HepG2 (cell line): ENCODE results near the gene CCDC57. TPM values are rescaled to one million over a fixed set of nuclear protein-coding genes. Genes with fewer than 3 reads are reported as not detected.
A peak's percentile ranks its signal among the peaks of the same experiment; 100 is the strongest.

Source experiments
- ATAC-seq: fragments of 200-7000 bp; cut with Tn5 transposase; 3 replicates; pipeline ENCODE4 v1.9.1; 2020; ENCODE audit warnings: mild to moderate bottlenecking, moderate library complexity
- BruUV-seq: library from RNA; stranded (reverse); fragments of 400-500 nt; replicated peaks from 2 replicates; lab custom pipeline; 2021; lab: Mats Ljungman, UMichigan
- CTCF ChIA-PET: fragments of 300-600 bp; formaldehyde crosslinking; extraction: SDS; loops from one replicate; lab custom pipeline; 2021; ENCODE audit warnings: low total read pairs, inconsistent platforms, low intra/inter-chr PET ratio; lab: Yijun Ruan, JAX
- POLR2A ChIA-PET: fragments of 350-600 bp; sonication (Branson Sonifier 250); formaldehyde crosslinking; loops from one replicate; lab custom pipeline; 2020; ENCODE audit warnings: antibody characterized with exemption, inconsistent platforms; lab: Yijun Ruan, JAX
- DNase-seq: peaks from one replicate; pipeline ENCODE4 v3.0.0-alpha.2; 2015; ENCODE audit warnings: low spot score
- FAIRE-seq: peaks from 3 replicates; lab custom pipeline; 2011; peaks lifted over from hg19 to GRCh38; lab: Jason Lieb, UNC
- H2AFZ ChIP-seq: one replicate; pipeline ENCODE4 v1.6.1; 2011; ENCODE audit warnings: low read length, inconsistent platforms
- H3K27ac ChIP-seq: fragments of 300-600 bp; 3 replicates; pipeline ENCODE4 v1.8.0; 2011; ENCODE audit warnings: mixed run types, mild to moderate bottlenecking, mixed read lengths, low read length, inconsistent platforms; ENCODE audit not compliant: insufficient read depth; ENCODE audit errors: extremely low read length
- H3K27me3 ChIP-seq, 2 experiments: fragments of 200-600 bp in 1 of 2; 2 replicates in 1 of 2; 3 replicates in 1 of 2; pipeline versions ENCODE4 v1.6.0 to v1.8.0; 2011; ENCODE audit warnings: low read length in 2 of 2, mild to moderate bottlenecking in 2 of 2, moderate library complexity in 2 of 2, inconsistent platforms in 1 of 2; ENCODE audit not compliant: insufficient read depth in 2 of 2, control insufficient read depth in 1 of 2
- H3K36me3 ChIP-seq, 2 experiments: fragments of 200-600 bp in 1 of 2; replicated peaks in 1 of 2; 2 replicates in 1 of 2; 3 replicates in 1 of 2; pipeline versions ENCODE4 v1.5.1 to v1.8.0; 2011; ENCODE audit warnings: low read length in 2 of 2, inconsistent platforms in 1 of 2; ENCODE audit not compliant: insufficient read depth in 2 of 2, control insufficient read depth in 1 of 2
- H3K4me1 ChIP-seq: 2 replicates; pipeline ENCODE4 v1.5.1; 2012; ENCODE audit warnings: low read length, inconsistent platforms; ENCODE audit not compliant: insufficient read depth
- H3K4me2 ChIP-seq: 2 replicates; pipeline ENCODE4 v1.6.0; 2011; ENCODE audit warnings: low read depth, low read length, inconsistent platforms
- H3K4me3 ChIP-seq, 3 experiments: fragments of 200-600 bp in 1 of 3; sonication (generic), shearing (Covaris generic) in 1 of 3; replicated peaks in 1 of 3; 2 replicates each; pipeline ENCODE4 v1.5.1; 2011 to 2016; ENCODE audit warnings: low read length in 3 of 3, inconsistent platforms in 2 of 3, low read depth in 2 of 3, mild to moderate bottlenecking in 2 of 3, control low read depth in 1 of 3, mixed read lengths in 1 of 3; ENCODE audit not compliant: insufficient read depth in 1 of 3
- H3K79me2 ChIP-seq: one replicate; pipeline ENCODE4 v1.6.1; 2011; ENCODE audit warnings: low read length, inconsistent platforms; ENCODE audit not compliant: insufficient read depth
- H3K9ac ChIP-seq: 2 replicates; pipeline ENCODE4 v1.6.0; 2011; ENCODE audit warnings: mild to moderate bottlenecking, low read depth, low read length, inconsistent platforms; ENCODE audit not compliant: insufficient read depth
- H3K9me3 ChIP-seq: 2 replicates; pipeline ENCODE4 v1.5.1; 2012; ENCODE audit warnings: mild to moderate bottlenecking, low read length
- H4K20me1 ChIP-seq: 2 replicates; pipeline ENCODE4 v1.6.0; 2011; ENCODE audit warnings: inconsistent platforms, mild to moderate bottlenecking, low read length, moderate library complexity; ENCODE audit not compliant: insufficient read depth
- GZF1 ChIP-seq: sonication (generic); formaldehyde crosslinking; IDR thresholded peaks from 2 replicates; pipeline ENCODE4 v1.5.1; 2020; ENCODE audit warnings: mild to moderate bottlenecking, missing genetic modification reagents
- HES4 ChIP-seq: sonication (generic); formaldehyde crosslinking; IDR thresholded peaks from 2 replicates; pipeline ENCODE4 v1.9.0; 2021; ENCODE audit warnings: mild to moderate bottlenecking, missing genetic modification reagents, borderline replicate concordance
- POLR2AphosphoS5 ChIP-seq: IDR thresholded peaks from 2 replicates; pipeline ENCODE4 v1.6.1; 2012; ENCODE audit warnings: low read depth, low read length
- SMARCC2 ChIP-seq: fragments of 450-650 bp; IDR thresholded peaks from 2 replicates; pipeline ENCODE4 v1.6.1; 2017; ENCODE audit warnings: antibody characterized with exemption, mild to moderate bottlenecking
- ZBTB33 ChIP-seq: sonication (generic); formaldehyde crosslinking; IDR thresholded peaks from 2 replicates; pipeline ENCODE4 v1.4.0; 2020; ENCODE audit warnings: missing genetic modification reagents
- ZBTB44 ChIP-seq: sonication (generic); formaldehyde crosslinking; IDR thresholded peaks from 2 replicates; pipeline ENCODE4 v1.4.0; 2020; ENCODE audit warnings: missing genetic modification reagents
- ZNF12 ChIP-seq: sonication (generic); formaldehyde crosslinking; IDR thresholded peaks from 2 replicates; pipeline ENCODE4 v1.5.0; 2020; ENCODE audit warnings: missing genetic modification reagents
- ZNF263 ChIP-seq: sonication (generic); formaldehyde crosslinking; IDR thresholded peaks from 2 replicates; pipeline ENCODE4 v1.4.0; 2020; ENCODE audit warnings: missing genetic modification reagents
- ZNF317 ChIP-seq: sonication (generic); formaldehyde crosslinking; IDR thresholded peaks from 2 replicates; pipeline ENCODE4 v1.5.0; 2020; ENCODE audit warnings: mild to moderate bottlenecking, missing genetic modification reagents
- ZNF646 ChIP-seq: sonication (generic); formaldehyde crosslinking; IDR thresholded peaks from 2 replicates; pipeline ENCODE4 v1.9.0; 2021; ENCODE audit warnings: mild to moderate bottlenecking, missing genetic modification reagents
- ZNF841 ChIP-seq: sonication (generic); formaldehyde crosslinking; IDR thresholded peaks from 2 replicates; pipeline ENCODE4 v1.8.1; 2023; ENCODE audit warnings: missing genetic modification reagents, borderline replicate concordance
- WGBS: methylation state at CpG from one replicate; pipeline ENCODE4 v1.1.6; 2017; ENCODE audit warnings: low lambda C conversion rate; 5-methylcytosine and 5-hydroxymethylcytosine counted together
- in situ Hi-C: cut with HindIII; loops from 2 replicates; pipeline ENCODE4 v1.10.0; 2017; ENCODE audit warnings: low pct_unique_long_range_greater_than_20kb; ENCODE audit not compliant: extremely low pct_ligation_motif_present
- intact Hi-C: fragments of 100-400 bp; cut with micrococcal nuclease; formaldehyde crosslinking; loops from one replicate; pipeline ENCODE4 v1.10.0; 2022; ENCODE audit not compliant: unreplicated experiment
- polyA plus RNA-seq, 8 experiments: library from polyadenylated mRNA; depleted of rRNA in 3 of 8; stranded (reverse) in 7 of 8; unstranded in 1 of 8; fragments of >200 nt; fragmentation: Illumina TruSeq in 4 of 8; extraction: Trizol in 4 of 8; gene quantifications; 2 replicates each; pipeline versions ENCODE4 v1.2.1 to v1.2.3, GENCODE V29; 2011 to 2016; ENCODE audit warnings: low read depth in 4 of 8, missing spikeins in 1 of 8, mixed read lengths in 1 of 8; ENCODE audit not compliant: insufficient read depth in 1 of 8
- total RNA-seq, 5 experiments: library from RNA; depleted of rRNA; stranded (reverse); fragments of >200 nt; fragmentation: Illumina TruSeq; extraction: Trizol; gene quantifications; 2 replicates each; pipeline ENCODE4 v1.2.3, GENCODE V29; 2016; ENCODE audit warnings: low read depth in 1 of 5

CCDC57 gene
- total and polyA plus RNA-seq, 2 of the 13 experiments (the other 11 are each of a cell fraction or from before 2014, with no cell fraction given): 59.3 to 59.9 TPM

- TSS peak; percentile 20 for BruUV-seq
- ATAC-seq: no peak
- intact Hi-C loops: no loop called here
- TF ChIP-seq ZNF646 (CRISPR knock-in tag) (no peak), ZNF841 (CRISPR knock-in tag) (no peak), ZNF12 (CRISPR knock-in tag) (no peak), POLR2AphosphoS5 (peak; percentile 12), ZNF263 (CRISPR knock-in tag) (no peak), GZF1 (CRISPR knock-in tag) (no peak), HES4 (0 out of 2 replicates have a peak, but pooled peaks have one; percentile 44), ZBTB33 (0 out of 2 replicates have a peak, but pooled peaks have one; percentile 12), SMARCC2 (no peak), ZNF317 (CRISPR knock-in tag) (no peak), ZBTB44 (CRISPR knock-in tag) (no peak)
Observed at GRCh38 chr17:82088838-82089722, 123.6 kb downstream of the CCDC57 start.

More at GRCh38 chr17:82088838-82089722, 123.6 kb downstream of the CCDC57 start:
- Histone ChIP-seq H3K4me1 (peaks cover 13% of the 10 kb centered on the region), H4K20me1 (peaks cover 75% of the 10 kb centered on the region), H3K4me3 (no peak overlapping the region), H3K79me2 (peaks cover 36% of the 10 kb centered on the region), H3K27me3 (no peaks in the 10 kb centered on the region), H3K9me3 (no peaks in the 10 kb centered on the region), H3K27ac (no peak overlapping the region), H3K4me2 (no peak overlapping the region), H3K9ac (no peak overlapping the region), H2AFZ (no peak overlapping the region), H3K36me3 (peaks cover 87 to 98% of the 10 kb centered on the region in 2 experiments)
- POLR2A ChIA-PET: interaction anchor here (1.8 kb wide), 1 partner anchor 9 kb away, joined by 4 read pairs; the partner anchor contains the start of gene FASN
- in situ Hi-C loops: no loop called here
- FAIRE-seq: no peak
- 98% methylated on average over 19 of the region's 47 CpGs for WGBS
- CTCF ChIA-PET: no interaction called here
- no peak for DNase-seq
